Measurements from ENCODE around the gene ERG. TPM values are rescaled to one million over a fixed set of nuclear protein-coding genes. Genes with fewer than 3 reads are reported as not detected.

Gene ERG
- total and polyA plus RNA-seq, 9 of the 15 experiments (the other 6 are each of a cell fraction or from before 2014, with no cell fraction given): 0.06 TPM; not detected in 8

GRCh38 chr21:38531591-38531990 is 33.3 kb upstream of the ERG start:
- Histone ChIP-seq H3K9me1 (ENCODE audit: control insufficient read depth, insufficient read depth, low read length) (no peaks in the 10 kb centered on the region), H3K36me3 (ENCODE audit: control insufficient read depth, insufficient read depth, low read length) (no peaks in the 10 kb centered on the region), H3K9me3 (replicated peaks; ENCODE audit: control insufficient read depth, insufficient read depth, low read depth, low read length) (no peaks in the 10 kb centered on the region), H3K4me2 (ENCODE audit: insufficient read depth, low read length) (no peak overlapping the region), H3K79me2 (ENCODE audit: control insufficient read depth, insufficient read depth, low read length) (no peaks in the 10 kb centered on the region), H3K9ac (ENCODE audit: insufficient read depth in 1 of 2, low read depth in 2 of 2, low read length in 2 of 2) (no peak overlapping the region), H3K4me1 (replicated peaks in 1 of 2; ENCODE audit: control insufficient read depth in 2 of 2, insufficient read depth in 2 of 2, low read length in 2 of 2) (no peaks in the 10 kb centered on the region), H2AFZ (ENCODE audit: low read depth, low read length) (no peak overlapping the region), H3K27ac (ENCODE audit: extremely low read depth, low read depth, low read length) (no peak overlapping the region), H3K27me3 (ENCODE audit: control insufficient read depth in 2 of 2, insufficient read depth in 2 of 2, low read length in 2 of 2) (peaks cover 23 to 25% of the 10 kb centered on the region in 2 experiments; a peak in 4 of 5 replicates), H4K20me1 (replicated peaks; ENCODE audit: control insufficient read depth, insufficient read depth, low read length) (peaks cover 5% of the 10 kb centered on the region; the same call in 1 of the 2 replicates), H3K4me3 (no peak overlapping the region)
- TF ChIP-seq CBFA2T2 (conservative IDR thresholded peaks at IDR 0.05) (no peak), HDAC3 (IDR thresholded peaks at IDR 0.05; ENCODE audit: borderline replicate concordance, partially characterized antibody) (no peak), CHD1 (IDR thresholded peaks at IDR 0.05; ENCODE audit: low read length) (no peak), FOXM1 (IDR thresholded peaks at IDR 0.05; ENCODE audit: low read depth) (no peak), FOXM1 (CRISPR knock-in tag; IDR thresholded peaks at IDR 0.05; ENCODE audit: low read depth) (no peak), ASH1L (IDR thresholded peaks at IDR 0.05; ENCODE audit: borderline replicate concordance, low read depth, partially characterized antibody) (no peak), PHF20 (IDR thresholded peaks at IDR 0.05; ENCODE audit: partially characterized antibody) (no peak), TFAP4 (CRISPR knock-in tag; IDR thresholded peaks at IDR 0.05; ENCODE audit: borderline replicate concordance) (no peak), DACH1 (IDR thresholded peaks at IDR 0.05; ENCODE audit: partially characterized antibody) (no peak)
- TF ChIP-seq, protein P1, sequence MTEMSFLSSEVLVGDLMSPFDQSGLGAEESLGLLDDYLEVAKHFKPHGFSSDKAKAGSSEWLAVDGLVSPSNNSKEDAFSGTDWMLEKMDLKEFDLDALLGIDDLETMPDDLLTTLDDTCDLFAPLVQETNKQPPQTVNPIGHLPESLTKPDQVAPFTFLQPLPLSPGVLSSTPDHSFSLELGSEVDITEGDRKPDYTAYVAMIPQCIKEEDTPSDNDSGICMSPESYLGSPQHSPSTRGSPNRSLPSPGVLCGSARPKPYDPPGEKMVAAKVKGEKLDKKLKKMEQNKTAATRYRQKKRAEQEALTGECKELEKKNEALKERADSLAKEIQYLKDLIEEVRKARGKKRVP (CRISPR knock-in tag; IDR thresholded peaks at IDR 0.05): no peak
- no TSS peak for BruUV-seq (replicated peaks)
- intact Hi-C loops (cut with micrococcal nuclease) (no loop called here), in situ Hi-C loops (cut with MboI) (no loop called here)
- FAIRE-seq: no peak
- ChIA-PET POLR2A (interaction anchor here (1.4 kb wide), 1 partner anchor 11 kb away, joined by 7 read pairs; no protein-coding TSS in a partner anchor), CTCF (ENCODE audit: low intra/inter-chr PET ratio) (no interaction called here)
- 1% methylated on average over 5 of the region's 5 CpGs for WGBS (ENCODE audit: insufficient coverage, low coverage, missing lambda C conversion rate)
- DNase-seq (ENCODE audit: extremely low read depth in 1 of 4, low spot score in 3 of 4): no peak
- no peak for ATAC-seq
